GM23338 (cell line): ENCODE data around the gene KCNS3. TPM values are rescaled to one million over a fixed set of nuclear protein-coding genes. Genes with fewer than 3 reads are reported as not detected.

ENCODE experiments used
- ATAC-seq: fragments of 200-7000 bp; cut with Tn5 transposase; 3 replicates; pipeline ENCODE4 v1.9.1; 2020
- DNase-seq: peaks from one replicate; pipeline ENCODE4 v3.0.0-alpha.2; 2015; ENCODE audit warnings: low spot score
- H2AFZ ChIP-seq: fragments of 200-600 bp; sonication (generic); 2 replicates; pipeline ENCODE4 v1.8.0; 2016; ENCODE audit warnings: antibody characterized with exemption, mild to moderate bottlenecking, moderate library complexity
- H3F3A ChIP-seq: fragments of 200-600 bp; sonication (generic); replicated peaks from 2 replicates; pipeline ENCODE4 v1.8.0; 2017; ENCODE audit warnings: antibody characterized with exemption, mixed run types, low read depth
- H3K27ac ChIP-seq: fragments of 200-600 bp; sonication (generic); 2 replicates; pipeline ENCODE4 v1.6.1; 2016; ENCODE audit warnings: low read depth
- H3K27me3 ChIP-seq: fragments of 200-600 bp; sonication (generic); 2 replicates; pipeline ENCODE4 v1.8.0; 2016; ENCODE audit warnings: mild to moderate bottlenecking, mixed run types, moderate library complexity; ENCODE audit not compliant: insufficient read depth
- H3K36me3 ChIP-seq: fragments of 200-600 bp; sonication (generic); 2 replicates; pipeline ENCODE4 v1.8.0; 2016; ENCODE audit warnings: mild to moderate bottlenecking; ENCODE audit not compliant: insufficient read depth
- H3K4me1 ChIP-seq: fragments of 200-600 bp; sonication (generic); 2 replicates; pipeline ENCODE4 v1.8.0; 2016; ENCODE audit warnings: mild to moderate bottlenecking, moderate library complexity; ENCODE audit not compliant: insufficient read depth
- H3K4me2 ChIP-seq: fragments of 200-600 bp; sonication (generic); 2 replicates; pipeline ENCODE4 v1.7.1; 2017; ENCODE audit warnings: mixed run types
- H3K4me3 ChIP-seq: fragments of 200-600 bp; sonication (generic); 2 replicates; pipeline ENCODE4 v1.6.1; 2016; ENCODE audit warnings: mixed run types
- H3K79me2 ChIP-seq: fragments of 200-600 bp; sonication (generic); replicated peaks from 2 replicates; pipeline ENCODE4 v1.8.0; 2017; ENCODE audit warnings: mild to moderate bottlenecking; ENCODE audit not compliant: insufficient read depth
- H3K9me2 ChIP-seq: fragments of 200-600 bp; sonication (generic); 2 replicates; pipeline ENCODE4 v1.8.0; 2017; ENCODE audit not compliant: insufficient read depth
- H4K20me1 ChIP-seq: fragments of 200-600 bp; sonication (generic); replicated peaks from 2 replicates; pipeline ENCODE4 v1.8.0; 2017; ENCODE audit warnings: mild to moderate bottlenecking; ENCODE audit not compliant: insufficient read depth
- H3K27ac Mint-ChIP-seq: 2 replicates; pipeline ENCODE4 v1.8.0; 2020; ENCODE audit warnings: inconsistent platforms, mild to moderate bottlenecking, moderate library complexity, mixed read lengths
- H3K27me3 Mint-ChIP-seq: 3 replicates; pipeline ENCODE4 v1.8.0; 2022; ENCODE audit warnings: low read depth, mild to moderate bottlenecking, moderate library complexity, mixed read lengths, inconsistent platforms; ENCODE audit not compliant: insufficient read depth, poor library complexity
- H3K36me3 Mint-ChIP-seq: 3 replicates; pipeline ENCODE4 v1.8.0; 2021; ENCODE audit warnings: low read depth, mild to moderate bottlenecking, inconsistent platforms, moderate library complexity, mixed read lengths
- H3K4me1 Mint-ChIP-seq: 3 replicates; pipeline ENCODE4 v1.8.0; 2020; ENCODE audit warnings: mild to moderate bottlenecking, inconsistent platforms, mixed read lengths
- H3K4me3 Mint-ChIP-seq: 3 replicates; pipeline ENCODE4 v1.8.0; 2021; ENCODE audit warnings: moderate library complexity, mild to moderate bottlenecking, inconsistent platforms, mixed read lengths
- H3K9me3 Mint-ChIP-seq: 3 replicates; pipeline ENCODE4 v1.8.0; 2020; ENCODE audit warnings: moderate library complexity, mild to moderate bottlenecking, inconsistent platforms, mixed read lengths
- CREB1 ChIP-seq: fragments of 250-450 bp; sonication (Bioruptor Pico); IDR thresholded peaks from 2 replicates; pipeline ENCODE4 v1.5.0; 2020; ENCODE audit warnings: low read depth, mild to moderate bottlenecking, moderate library complexity
- CTCF ChIP-seq, 2 experiments: fragments of 200-600 bp in 1 of 2; sonication (generic) in 1 of 2; conservative IDR thresholded peaks; 2 replicates each; pipeline versions ENCODE4 v1.5.1 to v1.6.1; 2016 to 2017; ENCODE audit warnings: antibody characterized with exemption in 2 of 2, low read depth in 2 of 2, mild to moderate bottlenecking in 2 of 2, moderate library complexity in 1 of 2
- EZH2 ChIP-seq: fragments of 200-600 bp; sonication (generic); IDR thresholded peaks from one replicate; pipeline ENCODE4 v1.8.0; 2017; ENCODE audit warnings: antibody characterized with exemption, mild to moderate bottlenecking, low read depth; ENCODE audit not compliant: unreplicated experiment
- EZH2phosphoT487 ChIP-seq: fragments of 200-600 bp; sonication (generic); IDR thresholded peaks from one replicate; pipeline ENCODE4 v1.8.1; 2018; ENCODE audit warnings: antibody characterized with exemption; ENCODE audit not compliant: unreplicated experiment
- JUNB ChIP-seq: IDR thresholded peaks from one replicate; pipeline ENCODE4 v1.6.1; 2016; ENCODE audit warnings: antibody characterized with exemption; ENCODE audit not compliant: unreplicated experiment
- NANOG ChIP-seq: IDR thresholded peaks from 2 replicates; pipeline ENCODE4 v1.6.1; 2016; ENCODE audit warnings: antibody characterized with exemption, borderline replicate concordance
- POLR2AphosphoS5 ChIP-seq: IDR thresholded peaks from 2 replicates; pipeline ENCODE4 v1.6.1; 2016; ENCODE audit warnings: antibody characterized with exemption, low read depth
- STAT1 ChIP-seq: IDR thresholded peaks from one replicate; pipeline ENCODE4 v1.6.1; 2016; ENCODE audit warnings: antibody characterized with exemption; ENCODE audit not compliant: unreplicated experiment
- ZNF114 ChIP-seq: fragments of 250-450 bp; sonication (Bioruptor Pico); IDR thresholded peaks from 2 replicates; pipeline ENCODE4 v1.5.0; 2020; ENCODE audit warnings: mild to moderate bottlenecking, moderate library complexity
- ZNF331 ChIP-seq: fragments of 250-450 bp; sonication (Bioruptor Pico); IDR thresholded peaks from 2 replicates; pipeline ENCODE4 v1.5.0; 2020; ENCODE audit warnings: low read depth, mild to moderate bottlenecking, moderate library complexity
- ZNF462 ChIP-seq: fragments of 250-450 bp; sonication (Bioruptor Pico); IDR thresholded peaks from 2 replicates; pipeline ENCODE4 v1.5.0; 2020; ENCODE audit warnings: mild to moderate bottlenecking, moderate library complexity
- polyA plus RNA-seq: library from polyadenylated mRNA; unstranded; fragments of >200 nt; fragmentation: Nextera tagmentation; extraction: Ambion mirVana; gene quantifications from 2 replicates; pipeline ENCODE4 v1.2.1, GENCODE V29; 2016
- total RNA-seq: library from RNA; depleted of rRNA; stranded (reverse); fragments of >200 nt; shearing (Covaris generic); gene quantifications from 2 replicates; pipeline ENCODE4 v1.2.3, GENCODE V29; 2014
- TF ChIP-seq, protein P1 (sequence below): IDR thresholded peaks from one replicate; pipeline ENCODE4 v1.6.1; 2018; ENCODE audit warnings: antibody characterized with exemption; ENCODE audit not compliant: unreplicated experiment
- TF ChIP-seq, protein P2 (sequence below): IDR thresholded peaks from 2 replicates; pipeline ENCODE4 v1.6.1; 2016; ENCODE audit warnings: antibody characterized with exemption

The KCNS3 gene
- total and polyA plus RNA-seq, 2 experiments from 2014 or later: 23.2 to 80.0 TPM

DNA sequence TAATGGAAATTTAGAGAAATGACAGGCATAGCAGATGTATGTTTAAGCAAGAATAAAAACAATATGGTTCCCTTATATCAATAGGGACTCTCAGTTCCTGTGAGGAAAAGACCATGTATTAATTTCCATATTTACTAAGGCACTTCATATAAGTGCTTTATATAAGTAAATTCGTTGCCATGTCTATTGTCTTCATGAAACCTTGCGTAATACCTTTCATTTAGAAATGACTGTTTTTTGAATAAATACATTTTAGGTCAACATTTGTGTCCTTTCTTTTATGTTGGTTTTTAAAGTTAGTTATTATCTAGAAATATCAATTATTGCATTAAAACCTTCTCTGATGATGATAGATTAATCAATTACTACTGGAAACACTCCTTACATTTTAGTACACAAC lies 83.3 kb downstream of the KCNS3 start:
- TF ChIP-seq CREB1 (CRISPR knock-in tag): no peak
- no peak for TF ChIP-seq ZNF114 (CRISPR knock-in tag)
- TF ChIP-seq JUNB: no peak
- TF ChIP-seq, protein P1, sequence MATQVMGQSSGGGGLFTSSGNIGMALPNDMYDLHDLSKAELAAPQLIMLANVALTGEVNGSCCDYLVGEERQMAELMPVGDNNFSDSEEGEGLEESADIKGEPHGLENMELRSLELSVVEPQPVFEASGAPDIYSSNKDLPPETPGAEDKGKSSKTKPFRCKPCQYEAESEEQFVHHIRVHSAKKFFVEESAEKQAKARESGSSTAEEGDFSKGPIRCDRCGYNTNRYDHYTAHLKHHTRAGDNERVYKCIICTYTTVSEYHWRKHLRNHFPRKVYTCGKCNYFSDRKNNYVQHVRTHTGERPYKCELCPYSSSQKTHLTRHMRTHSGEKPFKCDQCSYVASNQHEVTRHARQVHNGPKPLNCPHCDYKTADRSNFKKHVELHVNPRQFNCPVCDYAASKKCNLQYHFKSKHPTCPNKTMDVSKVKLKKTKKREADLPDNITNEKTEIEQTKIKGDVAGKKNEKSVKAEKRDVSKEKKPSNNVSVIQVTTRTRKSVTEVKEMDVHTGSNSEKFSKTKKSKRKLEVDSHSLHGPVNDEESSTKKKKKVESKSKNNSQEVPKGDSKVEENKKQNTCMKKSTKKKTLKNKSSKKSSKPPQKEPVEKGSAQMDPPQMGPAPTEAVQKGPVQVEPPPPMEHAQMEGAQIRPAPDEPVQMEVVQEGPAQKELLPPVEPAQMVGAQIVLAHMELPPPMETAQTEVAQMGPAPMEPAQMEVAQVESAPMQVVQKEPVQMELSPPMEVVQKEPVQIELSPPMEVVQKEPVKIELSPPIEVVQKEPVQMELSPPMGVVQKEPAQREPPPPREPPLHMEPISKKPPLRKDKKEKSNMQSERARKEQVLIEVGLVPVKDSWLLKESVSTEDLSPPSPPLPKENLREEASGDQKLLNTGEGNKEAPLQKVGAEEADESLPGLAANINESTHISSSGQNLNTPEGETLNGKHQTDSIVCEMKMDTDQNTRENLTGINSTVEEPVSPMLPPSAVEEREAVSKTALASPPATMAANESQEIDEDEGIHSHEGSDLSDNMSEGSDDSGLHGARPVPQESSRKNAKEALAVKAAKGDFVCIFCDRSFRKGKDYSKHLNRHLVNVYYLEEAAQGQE: no peak
- TF ChIP-seq EZH2phosphoT487: no peak
- TF ChIP-seq, protein P2, sequence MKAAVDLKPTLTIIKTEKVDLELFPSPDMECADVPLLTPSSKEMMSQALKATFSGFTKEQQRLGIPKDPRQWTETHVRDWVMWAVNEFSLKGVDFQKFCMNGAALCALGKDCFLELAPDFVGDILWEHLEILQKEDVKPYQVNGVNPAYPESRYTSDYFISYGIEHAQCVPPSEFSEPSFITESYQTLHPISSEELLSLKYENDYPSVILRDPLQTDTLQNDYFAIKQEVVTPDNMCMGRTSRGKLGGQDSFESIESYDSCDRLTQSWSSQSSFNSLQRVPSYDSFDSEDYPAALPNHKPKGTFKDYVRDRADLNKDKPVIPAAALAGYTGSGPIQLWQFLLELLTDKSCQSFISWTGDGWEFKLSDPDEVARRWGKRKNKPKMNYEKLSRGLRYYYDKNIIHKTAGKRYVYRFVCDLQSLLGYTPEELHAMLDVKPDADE: no peak
- TF ChIP-seq NANOG: no peak
- no peak for TF ChIP-seq POLR2AphosphoS5
- no peak for TF ChIP-seq STAT1
- TF ChIP-seq EZH2: no peak
- no peak for TF ChIP-seq ZNF462 (CRISPR knock-in tag)
- no peak for TF ChIP-seq ZNF331 (CRISPR knock-in tag)
- TF ChIP-seq CTCF (conservative IDR thresholded peaks at IDR 0.05; ENCODE audit: low read depth in 2 of 2): no peak
- H3K36me3 Mint-ChIP-seq: no peaks in the 10 kb centered on the region; the same call in 2 of the 3 replicates
- no peak overlapping the region for H3K27ac Mint-ChIP-seq
- H3K4me1 Mint-ChIP-seq: peaks cover 13% of the 10 kb centered on the region
- no peaks in the 10 kb centered on the region; the same call in 2 of the 3 replicates for H3K9me3 Mint-ChIP-seq
- peaks cover 5% of the 10 kb centered on the region; the same call in 1 of the 2 replicates for H3K4me1 ChIP-seq
- no peak overlapping the region for H3K27ac ChIP-seq
- peaks cover 13% of the 10 kb centered on the region for H3K27me3 Mint-ChIP-seq
- no peaks in the 10 kb centered on the region for H4K20me1 ChIP-seq
- H3F3A ChIP-seq: no peaks in the 10 kb centered on the region
- no peaks in the 10 kb centered on the region for H3K36me3 ChIP-seq
- ATAC-seq: no peak
- no peaks in the 10 kb centered on the region for H3K9me2 ChIP-seq
- H3K4me2 ChIP-seq: no peak overlapping the region
- H3K27me3 ChIP-seq: no peaks in the 10 kb centered on the region
- H3K79me2 ChIP-seq: no peaks in the 10 kb centered on the region
- no peak overlapping the region for H2AFZ ChIP-seq
- DNase-seq: no peak
- no peak overlapping the region for H3K4me3 ChIP-seq
- H3K4me3 Mint-ChIP-seq: no peak overlapping the region
